GM12878 (cell line): ENCODE data around the gene SEMA5A.

Source experiments
- EZH2 ChIP-seq: IDR thresholded peaks from 2 replicates; pipeline ENCODE4 v1.6.1; 2012; ENCODE audit warnings: low read depth, mild to moderate bottlenecking, control low read depth, inconsistent platforms, low read length, borderline replicate concordance; ENCODE audit not compliant: control insufficient read depth
- MYC ChIP-seq: IDR thresholded peaks from 2 replicates; pipeline ENCODE4 v1.6.1; 2011; ENCODE audit warnings: mild to moderate bottlenecking, low read length, moderate library complexity, inconsistent platforms; ENCODE audit not compliant: insufficient read depth, insufficient replicate concordance, insufficient read length, severe bottlenecking
- NKRF ChIP-seq: fragments of 450-650 bp; conservative IDR thresholded peaks from 2 replicates; pipeline ENCODE4 v1.6.1; 2017; ENCODE audit warnings: mild to moderate bottlenecking, moderate library complexity
- RAD51 ChIP-seq: fragments of 450-650 bp; IDR thresholded peaks from 2 replicates; pipeline ENCODE4 v1.6.1; 2016; ENCODE audit warnings: moderate library complexity, mild to moderate bottlenecking, inconsistent platforms
- YBX1 ChIP-seq: fragments of 450-650 bp; IDR thresholded peaks from 2 replicates; pipeline ENCODE4 v1.6.1; 2016; ENCODE audit warnings: antibody characterized with exemption
- TF ChIP-seq, protein P1 (sequence below), 3 experiments: IDR thresholded peaks in 2 of 3; conservative IDR thresholded peaks in 1 of 3; 2 replicates each; pipeline ENCODE4 v1.5.1; 2011; ENCODE audit warnings: low read depth in 3 of 3, low read length in 3 of 3, mild to moderate bottlenecking in 3 of 3, control low read depth in 2 of 3, moderate library complexity in 2 of 3, inconsistent platforms in 1 of 3, mixed read lengths in 1 of 3; ENCODE audit not compliant: control insufficient read depth in 2 of 3, insufficient read depth in 1 of 3; ENCODE audit errors: extremely low read depth in 1 of 3

DNA sequence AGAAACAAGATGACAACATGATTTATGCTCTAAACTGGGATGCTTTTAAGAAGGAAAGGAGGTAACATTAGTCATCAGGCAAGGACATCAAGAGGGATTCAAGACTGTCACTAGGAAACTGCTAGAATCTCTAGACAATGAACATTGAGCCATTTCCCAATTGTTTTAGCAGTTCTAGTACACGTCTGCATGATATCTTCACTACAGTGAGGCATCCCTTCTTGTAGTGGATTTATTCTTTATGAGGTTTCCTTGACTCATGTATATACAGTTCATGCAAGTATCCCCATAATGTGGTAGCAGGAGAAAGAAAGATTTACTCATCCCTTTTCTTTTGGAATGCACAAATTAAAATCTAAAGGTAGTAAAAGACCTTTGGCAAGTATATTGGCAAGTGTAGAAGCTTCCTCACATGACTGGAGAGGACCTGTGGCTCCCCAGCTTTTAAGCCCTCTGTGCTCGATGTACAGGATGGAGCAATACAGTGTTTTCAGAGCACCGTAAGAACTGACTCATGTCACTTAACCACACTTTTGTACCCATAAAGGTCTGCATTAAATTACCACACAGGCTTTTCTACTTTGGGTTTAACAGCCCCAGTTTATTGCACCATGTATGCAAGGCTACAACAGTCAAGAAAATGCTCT, 335.9 kb downstream of the SEMA5A start:
- TF ChIP-seq, protein P1, sequence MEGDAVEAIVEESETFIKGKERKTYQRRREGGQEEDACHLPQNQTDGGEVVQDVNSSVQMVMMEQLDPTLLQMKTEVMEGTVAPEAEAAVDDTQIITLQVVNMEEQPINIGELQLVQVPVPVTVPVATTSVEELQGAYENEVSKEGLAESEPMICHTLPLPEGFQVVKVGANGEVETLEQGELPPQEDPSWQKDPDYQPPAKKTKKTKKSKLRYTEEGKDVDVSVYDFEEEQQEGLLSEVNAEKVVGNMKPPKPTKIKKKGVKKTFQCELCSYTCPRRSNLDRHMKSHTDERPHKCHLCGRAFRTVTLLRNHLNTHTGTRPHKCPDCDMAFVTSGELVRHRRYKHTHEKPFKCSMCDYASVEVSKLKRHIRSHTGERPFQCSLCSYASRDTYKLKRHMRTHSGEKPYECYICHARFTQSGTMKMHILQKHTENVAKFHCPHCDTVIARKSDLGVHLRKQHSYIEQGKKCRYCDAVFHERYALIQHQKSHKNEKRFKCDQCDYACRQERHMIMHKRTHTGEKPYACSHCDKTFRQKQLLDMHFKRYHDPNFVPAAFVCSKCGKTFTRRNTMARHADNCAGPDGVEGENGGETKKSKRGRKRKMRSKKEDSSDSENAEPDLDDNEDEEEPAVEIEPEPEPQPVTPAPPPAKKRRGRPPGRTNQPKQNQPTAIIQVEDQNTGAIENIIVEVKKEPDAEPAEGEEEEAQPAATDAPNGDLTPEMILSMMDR (IDR thresholded peaks at IDR 0.05 in 2 of 3, conservative IDR thresholded peaks at IDR 0.05 in 1 of 3; ENCODE audit: control insufficient read depth in 2 of 3, extremely low read depth in 1 of 3, insufficient read depth in 1 of 3, low read depth in 3 of 3, low read length in 3 of 3) = no peak
- TF ChIP-seq RAD51 (no peak), YBX1 (no peak), EZH2 (no peak), MYC (no peak), NKRF (no peak)
